Measurements from ENCODE around the gene SPECC1.
"Not testable (repeated sequence)": the region's sequence is repeated elsewhere in the genome, so short reads cannot be mapped to it uniquely, and the experiment has no call there.

The SPECC1 gene

DNA sequence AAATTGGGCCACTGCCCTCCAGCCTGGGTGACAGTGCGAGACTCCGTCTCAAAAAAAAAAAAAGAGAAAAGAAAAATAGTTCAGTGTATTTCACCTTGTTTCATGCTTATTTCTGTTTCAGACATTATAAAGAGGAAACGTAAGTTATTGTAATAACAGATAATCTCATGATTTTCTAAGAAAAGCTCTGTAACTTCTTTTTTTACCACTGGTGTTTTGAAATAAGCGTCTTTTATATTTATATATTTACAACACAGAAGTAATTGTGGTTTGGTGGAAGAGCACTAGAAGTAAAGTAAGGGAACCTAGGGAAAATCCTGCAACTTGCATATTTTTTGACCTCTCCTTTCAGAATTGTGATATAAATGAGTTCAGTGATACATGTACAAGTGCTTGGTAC lies 354.7 kb downstream of the SPECC1 start:
- not testable (repeated sequence) for H3K27me3 Mint-ChIP-seq, H3K27ac Mint-ChIP-seq, H3K4me1 Mint-ChIP-seq, H3K4me3 Mint-ChIP-seq, ATAC-seq, H3K9me3 Mint-ChIP-seq, DNase-seq
